RWPE2 (cell line): Measurements from ENCODE around the gene KCNMA1.

ENCODE experiments used
- ATAC-seq: fragments of 200-7000 bp; cut with Tn5 transposase; 3 replicates; pipeline ENCODE4 v1.9.1; 2021; ENCODE audit warnings: low read depth
- DNase-seq: peaks from one replicate; pipeline ENCODE4 v3.0.0-alpha.2; 2020; ENCODE audit warnings: low spot score
- H3K27ac ChIP-seq: fragments of 450-650 bp; 2 replicates; pipeline ENCODE4 v1.5.1; 2017; ENCODE audit warnings: mild to moderate bottlenecking; ENCODE audit not compliant: poor library complexity, severe bottlenecking
- H3K27me3 ChIP-seq: fragments of 250-450 bp; sonication (Bioruptor Pico); 2 replicates; pipeline ENCODE4 v1.5.1; 2021; ENCODE audit warnings: mild to moderate bottlenecking, moderate library complexity; ENCODE audit not compliant: insufficient read depth, poor library complexity, severe bottlenecking
- H3K36me3 ChIP-seq: fragments of 250-450 bp; sonication (Bioruptor Pico); 2 replicates; pipeline ENCODE4 v1.5.1; 2020; ENCODE audit warnings: low read depth, mild to moderate bottlenecking, moderate library complexity
- H3K4me1 ChIP-seq: fragments of 250-450 bp; sonication (Bioruptor Pico); 2 replicates; pipeline ENCODE4 v1.5.1; 2021; ENCODE audit warnings: mild to moderate bottlenecking, moderate library complexity; ENCODE audit not compliant: insufficient read depth, poor library complexity, severe bottlenecking
- H3K4me3 ChIP-seq: fragments of 250-450 bp; sonication (Bioruptor Pico); 2 replicates; pipeline ENCODE4 v1.5.1; 2021; ENCODE audit warnings: mild to moderate bottlenecking, moderate library complexity; ENCODE audit not compliant: severe bottlenecking
- H3K9me3 ChIP-seq: fragments of 250-450 bp; sonication (Bioruptor Pico); 2 replicates; pipeline ENCODE4 v1.5.1; 2021; ENCODE audit warnings: mild to moderate bottlenecking, moderate library complexity; ENCODE audit not compliant: severe bottlenecking
- TF ChIP-seq, protein P1 (sequence below): fragments of 450-650 bp; IDR thresholded peaks from one replicate; pipeline ENCODE4 v1.5.1; 2017; ENCODE audit warnings: mild to moderate bottlenecking, moderate library complexity; ENCODE audit not compliant: poor library complexity, severe bottlenecking

KCNMA1 gene

GRCh38 chr10:77309092-77309491, 328.5 kb downstream of the KCNMA1 start:
- TF ChIP-seq, protein P1, sequence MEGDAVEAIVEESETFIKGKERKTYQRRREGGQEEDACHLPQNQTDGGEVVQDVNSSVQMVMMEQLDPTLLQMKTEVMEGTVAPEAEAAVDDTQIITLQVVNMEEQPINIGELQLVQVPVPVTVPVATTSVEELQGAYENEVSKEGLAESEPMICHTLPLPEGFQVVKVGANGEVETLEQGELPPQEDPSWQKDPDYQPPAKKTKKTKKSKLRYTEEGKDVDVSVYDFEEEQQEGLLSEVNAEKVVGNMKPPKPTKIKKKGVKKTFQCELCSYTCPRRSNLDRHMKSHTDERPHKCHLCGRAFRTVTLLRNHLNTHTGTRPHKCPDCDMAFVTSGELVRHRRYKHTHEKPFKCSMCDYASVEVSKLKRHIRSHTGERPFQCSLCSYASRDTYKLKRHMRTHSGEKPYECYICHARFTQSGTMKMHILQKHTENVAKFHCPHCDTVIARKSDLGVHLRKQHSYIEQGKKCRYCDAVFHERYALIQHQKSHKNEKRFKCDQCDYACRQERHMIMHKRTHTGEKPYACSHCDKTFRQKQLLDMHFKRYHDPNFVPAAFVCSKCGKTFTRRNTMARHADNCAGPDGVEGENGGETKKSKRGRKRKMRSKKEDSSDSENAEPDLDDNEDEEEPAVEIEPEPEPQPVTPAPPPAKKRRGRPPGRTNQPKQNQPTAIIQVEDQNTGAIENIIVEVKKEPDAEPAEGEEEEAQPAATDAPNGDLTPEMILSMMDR = no peak
- H3K4me3 ChIP-seq = no peak overlapping the region
- DNase-seq (no peak), ATAC-seq (no peak)
- no peaks in the 10 kb centered on the region for H3K36me3 ChIP-seq
- no peak overlapping the region for H3K27ac ChIP-seq
- H3K9me3 ChIP-seq = no peaks in the 10 kb centered on the region
- no peaks in the 10 kb centered on the region for H3K27me3 ChIP-seq
- H3K4me1 ChIP-seq = no peaks in the 10 kb centered on the region

- Histone ChIP-seq H3K4me3 (no peak overlapping the region), H3K36me3 (no peaks in the 10 kb centered on the region), H3K4me1 (no peaks in the 10 kb centered on the region), H3K27ac (no peak overlapping the region), H3K9me3 (no peaks in the 10 kb centered on the region), H3K27me3 (no peaks in the 10 kb centered on the region)
- no peak for ATAC-seq
- DNase-seq = no peak
- TF ChIP-seq, protein P1 = no peak
Measured at GRCh38 chr10:77308084-77308732, 329.4 kb downstream of the KCNMA1 start.

DNA sequence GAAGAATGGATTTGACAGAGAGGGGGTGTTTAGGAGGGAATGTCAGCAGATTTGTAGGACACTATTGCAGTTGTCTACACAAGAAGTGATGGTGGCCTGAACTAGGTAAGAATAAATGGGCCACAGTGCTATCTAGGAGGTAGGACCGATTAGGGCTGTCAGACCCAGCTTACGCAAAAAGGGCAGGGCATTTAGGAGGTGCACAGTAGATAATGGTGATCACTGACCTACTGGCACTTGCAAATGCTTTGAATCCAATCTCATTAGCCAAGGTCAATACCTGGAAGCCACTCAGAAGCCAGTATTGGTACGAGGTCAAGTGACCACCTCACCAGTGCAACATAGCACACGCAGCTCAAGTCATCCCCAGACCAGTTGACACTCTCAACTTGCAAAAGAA, 330.9 kb downstream of the KCNMA1 start:
- H3K27ac ChIP-seq = peak overlapping the region; percentile 8
- no peak for DNase-seq
- no peak overlapping the region for H3K4me3 ChIP-seq
- H3K4me1 ChIP-seq = peaks cover 2% of the 10 kb centered on the region
- ATAC-seq = no peak
- no peaks in the 10 kb centered on the region for H3K9me3 ChIP-seq
- no peaks in the 10 kb centered on the region for H3K36me3 ChIP-seq
- TF ChIP-seq, protein P1 = no peak
- no peaks in the 10 kb centered on the region for H3K27me3 ChIP-seq

DNA sequence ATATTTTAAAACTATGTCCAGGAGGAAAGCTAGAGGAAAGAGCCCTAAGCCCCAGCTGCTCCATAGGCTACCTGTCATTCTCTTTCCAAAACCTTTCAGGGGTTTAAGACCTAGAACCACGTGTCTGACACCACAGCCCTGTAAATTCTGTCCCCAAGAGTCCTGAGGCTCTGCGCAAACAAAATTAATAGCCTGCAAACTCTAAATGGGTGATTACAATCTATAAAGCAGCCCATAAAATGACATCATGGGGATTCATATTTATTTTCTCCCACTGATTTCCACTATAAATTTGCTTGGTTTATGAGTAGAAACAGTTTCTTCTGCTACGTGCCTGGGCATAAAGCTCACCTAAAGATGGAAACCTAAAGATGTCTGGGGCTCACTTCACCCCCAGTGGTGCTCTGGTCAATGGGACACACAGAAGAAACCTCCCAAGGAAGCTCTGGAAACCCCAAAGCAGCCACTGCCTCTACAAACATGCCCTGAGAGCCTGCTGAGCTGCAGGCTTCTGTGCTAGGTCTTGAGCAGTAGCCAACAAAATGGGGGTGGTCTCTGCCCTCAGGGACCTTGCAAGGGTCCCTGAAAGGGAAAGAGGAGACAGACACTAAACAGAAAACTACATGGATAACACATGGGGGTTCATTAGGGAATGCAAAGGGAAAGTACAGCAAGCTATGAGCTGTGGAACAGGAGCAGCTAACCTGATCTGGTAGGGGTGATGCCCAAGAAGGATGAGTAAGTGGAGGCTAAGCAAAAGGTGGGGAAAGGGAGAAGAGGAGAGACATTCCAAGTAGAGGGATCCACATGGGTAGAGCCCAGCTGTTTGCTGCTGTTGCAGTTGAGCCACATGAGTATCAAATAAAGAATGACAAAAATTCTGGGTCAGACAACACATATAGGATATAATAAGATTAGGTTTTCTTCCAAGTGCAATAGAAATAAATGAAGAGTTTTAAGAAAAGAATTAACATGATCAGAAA, 331.7 kb downstream of the KCNMA1 start:
- ATAC-seq = peak; percentile 45; the same call in 1 of the 3 replicates
- peak overlapping the region; percentile 8 for H3K27ac ChIP-seq

More for the DNA sequence above, 331.7 kb downstream of the KCNMA1 start:
- peaks cover 9% of the 10 kb centered on the region for H3K4me1 ChIP-seq
- no peaks in the 10 kb centered on the region for H3K36me3 ChIP-seq
- H3K9me3 ChIP-seq = no peaks in the 10 kb centered on the region
- no peaks in the 10 kb centered on the region for H3K27me3 ChIP-seq
- no peak overlapping the region for H3K4me3 ChIP-seq
- DNase-seq = no peak
- TF ChIP-seq, protein P1 = no peak
